ENCODE measurements around the gene ABHD16B. TPM values are rescaled to one million over a fixed set of nuclear protein-coding genes. Genes with fewer than 3 reads are reported as not detected.

ABHD16B gene
- total and polyA plus RNA-seq, 2 of the 13 experiments (the other 11 are each of a cell fraction or from before 2014, with no cell fraction given): not detected

- TF ChIP-seq ZHX1 (CRISPR knock-in tag; IDR thresholded peaks at IDR 0.05; ENCODE audit: low read depth): peak; percentile 99
- no peak for TF ChIP-seq ZBTB8A (CRISPR knock-in tag; IDR thresholded peaks at IDR 0.05; ENCODE audit: borderline replicate concordance, low read depth)
- TF ChIP-seq GFI1 (CRISPR knock-in tag; IDR thresholded peaks at IDR 0.05; ENCODE audit: borderline replicate concordance): peak; percentile 75; the same call in 1 of the 2 replicates
- peak; percentile 63; the same call in 1 of the 2 replicates for TF ChIP-seq ZNF510 (CRISPR knock-in tag; IDR thresholded peaks at IDR 0.05; ENCODE audit: low read depth)
- no peak for TF ChIP-seq ZNF20 (CRISPR knock-in tag; IDR thresholded peaks at IDR 0.05)
- peak; percentile 83 for TF ChIP-seq CBFB (CRISPR knock-in tag; IDR thresholded peaks at IDR 0.05)
- peak; percentile 76 for TF ChIP-seq SNAPC4 (CRISPR knock-in tag; IDR thresholded peaks at IDR 0.05)
- no peak; the same call in 1 of the 2 replicates for TF ChIP-seq ZNF670 (CRISPR knock-in tag; IDR thresholded peaks at IDR 0.05; ENCODE audit: borderline replicate concordance)
- peak; percentile 99 for TF ChIP-seq ZNF709 (CRISPR knock-in tag; IDR thresholded peaks at IDR 0.05)
- peak; percentile 91; the same call in 1 of the 2 replicates for TF ChIP-seq ATF2 (CRISPR knock-in tag; IDR thresholded peaks at IDR 0.05)
- TF ChIP-seq GABPA (IDR thresholded peaks at IDR 0.05; ENCODE audit: low read depth, low read length): no peak
- peak; percentile 95 for TF ChIP-seq GABPA (CRISPR knock-in tag; IDR thresholded peaks at IDR 0.05; ENCODE audit: low read depth)
- TF ChIP-seq ZNF160 (CRISPR knock-in tag; IDR thresholded peaks at IDR 0.05): peak; percentile 50
- peak; percentile 95 for TF ChIP-seq ZNF441 (CRISPR knock-in tag; IDR thresholded peaks at IDR 0.05; ENCODE audit: borderline replicate concordance)
- peak; percentile 43; the same call in 1 of the 2 replicates for TF ChIP-seq FOXJ3 (CRISPR knock-in tag; IDR thresholded peaks at IDR 0.05; ENCODE audit: borderline replicate concordance)
- TF ChIP-seq PCBP1 (IDR thresholded peaks at IDR 0.05; ENCODE audit: borderline replicate concordance, low read depth, low read length): peak; percentile 94; the same call in 1 of the 2 replicates
- peak; percentile 99 for TF ChIP-seq SAFB2 (CRISPR knock-in tag; IDR thresholded peaks at IDR 0.05; ENCODE audit: borderline replicate concordance, low read depth)
- peak; percentile 97 for TF ChIP-seq ZNF350 (CRISPR knock-in tag; IDR thresholded peaks at IDR 0.05; ENCODE audit: borderline replicate concordance, low read depth)
- TF ChIP-seq ZNF333 (CRISPR knock-in tag; IDR thresholded peaks at IDR 0.05; ENCODE audit: borderline replicate concordance): peak; percentile 19; the same call in 1 of the 2 replicates
Observed at GRCh38 chr20:63864978-63865640, 3.8 kb downstream of the ABHD16B start, which contains the start of gene TPD52L2 (continued).

All from HepG2 (cell line).